ENCODE results near the gene TSHZ2. TPM values are rescaled to one million over a fixed set of nuclear protein-coding genes. Genes with fewer than 3 reads are reported as not detected.

The TSHZ2 gene
- polyA plus RNA-seq, 1 donor from 2014 or later = 4.6 TPM

- no peak overlapping the region for H3K4me2 ChIP-seq (ENCODE audit: low read length)
- no peak overlapping the region for H3K9ac ChIP-seq (ENCODE audit: low read length)
- H2AFZ ChIP-seq (ENCODE audit: low read depth, low read length) = no peak overlapping the region
- H3K9me2 ChIP-seq (ENCODE audit: insufficient read depth, low read length) = no peaks in the 10 kb centered on the region
- H3K27ac ChIP-seq (ENCODE audit: low read length) = no peak overlapping the region
- TF ChIP-seq TAF1 (IDR thresholded peaks at IDR 0.05; ENCODE audit: low read depth) (no peak), EP300 (conservative IDR thresholded peaks at IDR 0.05; ENCODE audit: poor library complexity, severe bottlenecking) (no peak), REST (IDR thresholded peaks at IDR 0.05; ENCODE audit: borderline replicate concordance) (no peak), SMC3 (conservative IDR thresholded peaks at IDR 0.05; ENCODE audit: poor library complexity) (no peak), RAD21 (conservative IDR thresholded peaks at IDR 0.05) (no peak), POLR2AphosphoS5 (IDR thresholded peaks at IDR 0.05) (no peak), MXI1 (conservative IDR thresholded peaks at IDR 0.05; ENCODE audit: poor library complexity, severe bottlenecking) (no peak), EZH2 (IDR thresholded peaks at IDR 0.05; ENCODE audit: borderline replicate concordance, insufficient read depth, low read length, poor library complexity, severe bottlenecking) (no peak)
- TF ChIP-seq, protein P1, sequence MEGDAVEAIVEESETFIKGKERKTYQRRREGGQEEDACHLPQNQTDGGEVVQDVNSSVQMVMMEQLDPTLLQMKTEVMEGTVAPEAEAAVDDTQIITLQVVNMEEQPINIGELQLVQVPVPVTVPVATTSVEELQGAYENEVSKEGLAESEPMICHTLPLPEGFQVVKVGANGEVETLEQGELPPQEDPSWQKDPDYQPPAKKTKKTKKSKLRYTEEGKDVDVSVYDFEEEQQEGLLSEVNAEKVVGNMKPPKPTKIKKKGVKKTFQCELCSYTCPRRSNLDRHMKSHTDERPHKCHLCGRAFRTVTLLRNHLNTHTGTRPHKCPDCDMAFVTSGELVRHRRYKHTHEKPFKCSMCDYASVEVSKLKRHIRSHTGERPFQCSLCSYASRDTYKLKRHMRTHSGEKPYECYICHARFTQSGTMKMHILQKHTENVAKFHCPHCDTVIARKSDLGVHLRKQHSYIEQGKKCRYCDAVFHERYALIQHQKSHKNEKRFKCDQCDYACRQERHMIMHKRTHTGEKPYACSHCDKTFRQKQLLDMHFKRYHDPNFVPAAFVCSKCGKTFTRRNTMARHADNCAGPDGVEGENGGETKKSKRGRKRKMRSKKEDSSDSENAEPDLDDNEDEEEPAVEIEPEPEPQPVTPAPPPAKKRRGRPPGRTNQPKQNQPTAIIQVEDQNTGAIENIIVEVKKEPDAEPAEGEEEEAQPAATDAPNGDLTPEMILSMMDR (IDR thresholded peaks at IDR 0.05; ENCODE audit: poor library complexity, severe bottlenecking) = no peak
- no peak overlapping the region for H3K4me3 ChIP-seq (ENCODE audit: low read length)
- H3F3A ChIP-seq (ENCODE audit: insufficient read depth, low read length, poor library complexity, severe bottlenecking) = no peaks in the 10 kb centered on the region
- no peaks in the 10 kb centered on the region for H3K27me3 ChIP-seq (ENCODE audit: insufficient read depth, low read depth, low read length)
- H3K9me3 ChIP-seq (ENCODE audit: low read length) = no peaks in the 10 kb centered on the region
- no peaks in the 10 kb centered on the region for H3K36me3 ChIP-seq (ENCODE audit: insufficient read depth, low read length)
- no peaks in the 10 kb centered on the region for H4K20me1 ChIP-seq (ENCODE audit: insufficient read depth)
- no peaks in the 10 kb centered on the region for H3K79me2 ChIP-seq (replicated peaks; ENCODE audit: insufficient read depth, low read length)
Measured at GRCh38 chr20:52943185-52943841, 28.8 kb upstream of the TSHZ2 start.

DNA sequence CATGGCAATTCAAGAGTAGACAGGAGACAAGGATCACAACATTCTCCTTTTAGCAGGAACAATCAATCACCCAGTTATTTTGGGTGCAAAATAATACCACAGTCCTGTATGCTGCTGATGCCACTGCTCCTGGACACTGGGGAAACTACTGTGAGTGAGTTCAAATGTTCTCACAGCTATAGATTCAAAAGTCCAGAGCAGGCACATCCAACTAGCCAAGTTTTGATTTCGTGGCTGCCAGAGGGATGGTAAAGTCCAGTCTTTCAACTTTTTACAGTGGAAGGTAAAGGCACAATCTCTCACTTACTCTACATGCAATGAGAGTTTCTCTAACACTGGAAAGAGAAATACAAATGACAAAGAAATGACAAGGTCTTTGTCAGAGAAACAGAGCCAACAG is 26.9 kb upstream of the TSHZ2 start:
- H3F3A ChIP-seq (ENCODE audit: insufficient read depth, low read length, poor library complexity, severe bottlenecking) = no peaks in the 10 kb centered on the region
- no peak for TF ChIP-seq EZH2 (IDR thresholded peaks at IDR 0.05; ENCODE audit: borderline replicate concordance, insufficient read depth, low read length, poor library complexity, severe bottlenecking)
- TF ChIP-seq EP300 (conservative IDR thresholded peaks at IDR 0.05; ENCODE audit: poor library complexity, severe bottlenecking) = no peak
- no peak for TF ChIP-seq REST (IDR thresholded peaks at IDR 0.05; ENCODE audit: borderline replicate concordance)
- no peak overlapping the region for H3K27ac ChIP-seq (ENCODE audit: low read length)
- no peaks in the 10 kb centered on the region for H3K9me2 ChIP-seq (ENCODE audit: insufficient read depth, low read length)
- no peak overlapping the region for H2AFZ ChIP-seq (ENCODE audit: low read depth, low read length)
- H3K9ac ChIP-seq (ENCODE audit: low read length) = no peak overlapping the region
- H3K4me3 ChIP-seq (ENCODE audit: low read length) = no peak overlapping the region
- no peaks in the 10 kb centered on the region for H3K36me3 ChIP-seq (ENCODE audit: insufficient read depth, low read length)
- no peaks in the 10 kb centered on the region for H3K79me2 ChIP-seq (replicated peaks; ENCODE audit: insufficient read depth, low read length)
- no peak overlapping the region for H3K4me2 ChIP-seq (ENCODE audit: low read length)
- no peaks in the 10 kb centered on the region for H4K20me1 ChIP-seq (ENCODE audit: insufficient read depth)
- no peaks in the 10 kb centered on the region for H3K9me3 ChIP-seq (ENCODE audit: low read length)
- H3K27me3 ChIP-seq (ENCODE audit: insufficient read depth, low read depth, low read length) = no peaks in the 10 kb centered on the region
